C4-2B (cell line): Measurements from ENCODE around the gene AGAP1.

Experiments
- CTCF ChIP-seq: fragments of 450-650 bp; conservative IDR thresholded peaks from 2 replicates; pipeline ENCODE4 v1.5.1; 2017; ENCODE audit warnings: mild to moderate bottlenecking
- ZFX ChIP-seq: fragments of 450-650 bp; IDR thresholded peaks from 2 replicates; pipeline ENCODE4 v1.6.1; 2017

- TF ChIP-seq CTCF (no peak), ZFX (no peak)
Observed at GRCh38 chr2:235678712-235679111, 184.9 kb downstream of the AGAP1 start.
